Skin epidermis (tissue), 12 donors: ENCODE measurements around the gene HCN2.

ENCODE experiments used
- H3K27ac ChIP-seq, 21 experiments: fragments of 200-600 bp; sonication (generic) in 11 of 21; one replicate each; pipeline ENCODE4 v1.5.0; 2020; ENCODE audit warnings: mild to moderate bottlenecking in 3 of 21, inconsistent platforms in 2 of 21, moderate library complexity in 2 of 21
- H3K4me3 ChIP-seq, 7 experiments: fragments of 200-600 bp; sonication (generic) in 2 of 7; one replicate each; pipeline ENCODE4 v1.5.0; 2020; ENCODE audit warnings: inconsistent platforms in 2 of 7, mild to moderate bottlenecking in 2 of 7, moderate library complexity in 1 of 7

Gene HCN2

GRCh38 chr19:646779-647565, 57.3 kb downstream of the HCN2 start:
- Histone ChIP-seq H3K27ac (no peak overlapping the region), H3K4me3 (no peak overlapping the region)

GRCh38 chr19:647566-648284, 58.0 kb downstream of the HCN2 start:
- no peak overlapping the region for H3K27ac ChIP-seq
- no peak overlapping the region for H3K4me3 ChIP-seq

- no peak overlapping the region for H3K4me3 ChIP-seq
- no peak overlapping the region for H3K27ac ChIP-seq
These were observed 58.6 kb downstream of the HCN2 start for GRCh38 chr19:648305-648704.

- H3K27ac ChIP-seq: no peak overlapping the region
These were observed 59.5 kb downstream of the HCN2 start for GRCh38 chr19:648904-649801.

GRCh38 chr19:650121-650520, 60.4 kb downstream of the HCN2 start:
- Histone ChIP-seq H3K4me3 (no peak overlapping the region), H3K27ac (no peak overlapping the region)

More at GRCh38 chr19:648904-649801, 59.5 kb downstream of the HCN2 start:
- H3K4me3 ChIP-seq: no peak overlapping the region

GRCh38 chr19:651114-651818, 61.6 kb downstream of the HCN2 start:
- peak overlapping the region in 1 of 21 experiments; percentile 27 for H3K27ac ChIP-seq
- H3K4me3 ChIP-seq: no peak overlapping the region

GRCh38 chr19:651991-652390, 62.3 kb downstream of the HCN2 start:
- no peak overlapping the region for H3K27ac ChIP-seq

GRCh38 chr19:652467-653389, 63.0 kb downstream of the HCN2 start:
- H3K4me3 ChIP-seq: no peak overlapping the region

More at GRCh38 chr19:651991-652390, 62.3 kb downstream of the HCN2 start:
- no peak overlapping the region for H3K4me3 ChIP-seq

GRCh38 chr19:653425-653824, 63.7 kb downstream of the HCN2 start:
- Histone ChIP-seq H3K27ac (no peak overlapping the region), H3K4me3 (no peak overlapping the region)

More at GRCh38 chr19:652467-653389, 63.0 kb downstream of the HCN2 start:
- no peak overlapping the region for H3K27ac ChIP-seq

- no peak overlapping the region for H3K4me3 ChIP-seq
- no peak overlapping the region for H3K27ac ChIP-seq
These were observed 66.0 kb downstream of the HCN2 start for GRCh38 chr19:655691-656090.

- peak overlapping the region in 1 of 21 experiments; percentile 95 for H3K27ac ChIP-seq
- H3K4me3 ChIP-seq: no peak overlapping the region
These were observed 67.3 kb downstream of the HCN2 start for GRCh38 chr19:656751-657559.

GRCh38 chr19:657611-658010, 67.9 kb downstream of the HCN2 start:
- Histone ChIP-seq H3K27ac (peak overlapping the region in 3 of 21 experiments; percentile 87 to 96 (median 95)), H3K4me3 (no peak overlapping the region)

GRCh38 chr19:658059-658839, 68.6 kb downstream of the HCN2 start:
- peak overlapping the region in 18 of 21 experiments; percentile 71 to 99 (median 96) for H3K27ac ChIP-seq
- peak overlapping the region in 5 of 7 experiments; percentile 18 to 99 (median 27) for H3K4me3 ChIP-seq

- Histone ChIP-seq H3K27ac (peak overlapping the region in 20 of 21 experiments; percentile 22 to 99 (median 96)), H3K4me3 (peak overlapping the region in 5 of 7 experiments; percentile 18 to 99 (median 27))
These were observed 69.5 kb downstream of the HCN2 start for GRCh38 chr19:658916-659839.

GRCh38 chr19:660793-661426, 71.2 kb downstream of the HCN2 start:
- H3K4me3 ChIP-seq: peak overlapping the region; percentile 76 to 100 (median 99)
- peak overlapping the region in 20 of 21 experiments; percentile 90 to 99 (median 96) for H3K27ac ChIP-seq
